ENCODE data around the gene REXO1. TPM values are rescaled to one million over a fixed set of nuclear protein-coding genes. Genes with fewer than 3 reads are reported as not detected.

The REXO1 gene
- polyA plus RNA-seq, 1 experiment, result 11.0 TPM

- DNase-seq (ENCODE audit: low read depth), result no peak
- no peak for TF ChIP-seq CTCF (IDR thresholded peaks at IDR 0.05; ENCODE audit: insufficient read depth, low read depth, low read length)
- H3K27me3 ChIP-seq (ENCODE audit: control insufficient read depth, insufficient read depth, low read length), result no peaks in the 10 kb centered on the region
- peaks cover 2% of the 10 kb centered on the region for H3K36me3 ChIP-seq (ENCODE audit: control insufficient read depth, insufficient read depth, low read length)
- ChIA-PET POLR2A (no interaction called here), CTCF (interaction anchor here (1.1 to 2.6 kb wide), 2 partner anchors 10 to 19 kb away, joined by 3 to 7 read pairs; no protein-coding TSS in a partner anchor)
- no peak overlapping the region for H3K4me3 ChIP-seq (ENCODE audit: low read depth, low read length)
These were observed 3.2 kb downstream of the REXO1 start for GRCh38 chr19:1845125-1845515.

- H3K4me3 ChIP-seq (ENCODE audit: low read depth, low read length), result no peak overlapping the region
- no peaks in the 10 kb centered on the region for H3K27me3 ChIP-seq (ENCODE audit: control insufficient read depth, insufficient read depth, low read length)
- ChIA-PET POLR2A (no interaction called here), CTCF (interaction anchor here (0.5 to 7.8 kb wide), 3 partner anchors 15 to 19 kb away, joined by 3 to 79 read pairs (median 5); no protein-coding TSS in a partner anchor)
- peaks cover 2% of the 10 kb centered on the region for H3K36me3 ChIP-seq (ENCODE audit: control insufficient read depth, insufficient read depth, low read length)
- no peak for TF ChIP-seq CTCF (IDR thresholded peaks at IDR 0.05; ENCODE audit: insufficient read depth, low read depth, low read length)
- DNase-seq (ENCODE audit: low read depth), result no peak
These were observed 3.7 kb downstream of the REXO1 start for GRCh38 chr19:1844513-1845124.

- no peak for DNase-seq (ENCODE audit: low read depth)
- H3K27me3 ChIP-seq (ENCODE audit: control insufficient read depth, insufficient read depth, low read length), result no peaks in the 10 kb centered on the region
- ChIA-PET POLR2A (no interaction called here), CTCF (interaction anchor here (0.5 to 7.8 kb wide), 3 partner anchors 14 to 18 kb away, joined by 3 to 79 read pairs (median 5); no protein-coding TSS in a partner anchor)
- no peak overlapping the region for H3K4me3 ChIP-seq (ENCODE audit: low read depth, low read length)
- TF ChIP-seq CTCF (IDR thresholded peaks at IDR 0.05; ENCODE audit: insufficient read depth, low read depth, low read length), result no peak
- H3K36me3 ChIP-seq (ENCODE audit: control insufficient read depth, insufficient read depth, low read length), result peaks cover 5% of the 10 kb centered on the region
These were observed 4.5 kb downstream of the REXO1 start for GRCh38 chr19:1843646-1844394.

- ChIA-PET CTCF (interaction anchor here (0.8 to 7.8 kb wide), 2 partner anchors 17 kb away, joined by 3 to 79 read pairs; no protein-coding TSS in a partner anchor), POLR2A (no interaction called here)
- TF ChIP-seq CTCF (IDR thresholded peaks at IDR 0.05; ENCODE audit: insufficient read depth, low read depth, low read length), result no peak
- H3K36me3 ChIP-seq (ENCODE audit: control insufficient read depth, insufficient read depth, low read length), result peaks cover 5% of the 10 kb centered on the region
- H3K27me3 ChIP-seq (ENCODE audit: control insufficient read depth, insufficient read depth, low read length), result no peaks in the 10 kb centered on the region
- no peak for DNase-seq (ENCODE audit: low read depth)
- no peak overlapping the region for H3K4me3 ChIP-seq (ENCODE audit: low read depth, low read length)
These were observed 5.2 kb downstream of the REXO1 start for GRCh38 chr19:1843116-1843515.

GRCh38 chr19:1841209-1841924, 6.9 kb downstream of the REXO1 start:
- Histone ChIP-seq H3K4me3 (ENCODE audit: low read depth, low read length) (no peak overlapping the region), H3K36me3 (ENCODE audit: control insufficient read depth, insufficient read depth, low read length) (peaks cover 5% of the 10 kb centered on the region), H3K27me3 (ENCODE audit: control insufficient read depth, insufficient read depth, low read length) (no peaks in the 10 kb centered on the region)
- CTCF ChIA-PET, result interaction anchor here (0.8 to 7.8 kb wide), 3 partner anchors 8 to 169 kb away, joined by 3 to 79 read pairs (median 5); no protein-coding TSS in a partner anchor
- no peak for DNase-seq (ENCODE audit: low read depth)
- TF ChIP-seq CTCF (IDR thresholded peaks at IDR 0.05; ENCODE audit: insufficient read depth, low read depth, low read length), result no peak
- POLR2A ChIA-PET, result no interaction called here

Measured in BJ (cell line).